Lower leg skin (tissue), 3 donors: ENCODE measurements around the gene ADARB2.

Source experiments
- POLR2A ChIP-seq, 2 donors: fragments of 450-650 bp; IDR thresholded peaks; one replicate each; pipeline ENCODE4 v1.6.1; 2016 to 2017; ENCODE audit warnings: antibody characterized with exemption in 2 of 2, mild to moderate bottlenecking in 1 of 2, moderate library complexity in 1 of 2
- TF ChIP-seq, protein P1 (sequence below), 3 donors: fragments of 450-650 bp; IDR thresholded peaks; one replicate each; pipeline ENCODE4 v1.5.1; 2016; ENCODE audit warnings: antibody characterized with exemption in 3 of 3, mild to moderate bottlenecking in 3 of 3, moderate library complexity in 2 of 3

DNA sequence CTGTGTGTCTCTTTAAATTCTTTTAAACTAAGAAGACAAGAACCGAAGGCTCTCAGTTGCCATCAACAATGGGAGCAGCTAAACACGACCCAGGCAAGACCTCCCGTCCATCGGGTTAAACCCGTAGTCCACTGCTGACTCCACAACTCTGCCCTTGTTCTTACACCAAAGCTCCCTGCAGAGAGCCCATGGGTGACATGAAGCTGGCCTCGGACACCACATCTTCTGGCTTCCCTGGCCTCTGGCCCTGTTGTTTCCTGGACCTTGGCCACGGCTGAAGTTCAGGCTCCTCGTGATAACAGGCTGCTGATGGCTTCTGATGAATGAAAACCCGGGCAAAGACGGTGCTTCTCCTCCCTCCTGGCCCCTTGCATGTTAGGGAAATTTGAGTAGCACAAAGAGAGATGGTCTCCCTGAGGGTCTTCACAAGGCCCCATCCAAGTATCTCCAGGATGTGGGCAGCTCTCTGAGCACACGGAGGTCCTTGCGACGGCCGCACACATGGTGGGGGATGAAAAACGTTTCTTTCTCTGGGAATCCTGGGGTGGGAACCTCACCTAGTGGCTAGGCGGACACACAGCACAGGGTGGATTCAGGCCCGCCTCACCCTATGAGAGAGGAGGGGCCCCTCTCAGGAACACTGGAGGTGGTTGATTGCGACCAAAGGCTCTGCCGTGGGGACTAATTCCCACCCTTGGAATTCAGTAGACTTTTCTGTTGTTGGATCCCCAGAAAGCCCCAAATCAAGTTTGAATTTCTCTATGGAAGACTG, 271.1 kb downstream of the ADARB2 start:
- TF ChIP-seq, protein P1, sequence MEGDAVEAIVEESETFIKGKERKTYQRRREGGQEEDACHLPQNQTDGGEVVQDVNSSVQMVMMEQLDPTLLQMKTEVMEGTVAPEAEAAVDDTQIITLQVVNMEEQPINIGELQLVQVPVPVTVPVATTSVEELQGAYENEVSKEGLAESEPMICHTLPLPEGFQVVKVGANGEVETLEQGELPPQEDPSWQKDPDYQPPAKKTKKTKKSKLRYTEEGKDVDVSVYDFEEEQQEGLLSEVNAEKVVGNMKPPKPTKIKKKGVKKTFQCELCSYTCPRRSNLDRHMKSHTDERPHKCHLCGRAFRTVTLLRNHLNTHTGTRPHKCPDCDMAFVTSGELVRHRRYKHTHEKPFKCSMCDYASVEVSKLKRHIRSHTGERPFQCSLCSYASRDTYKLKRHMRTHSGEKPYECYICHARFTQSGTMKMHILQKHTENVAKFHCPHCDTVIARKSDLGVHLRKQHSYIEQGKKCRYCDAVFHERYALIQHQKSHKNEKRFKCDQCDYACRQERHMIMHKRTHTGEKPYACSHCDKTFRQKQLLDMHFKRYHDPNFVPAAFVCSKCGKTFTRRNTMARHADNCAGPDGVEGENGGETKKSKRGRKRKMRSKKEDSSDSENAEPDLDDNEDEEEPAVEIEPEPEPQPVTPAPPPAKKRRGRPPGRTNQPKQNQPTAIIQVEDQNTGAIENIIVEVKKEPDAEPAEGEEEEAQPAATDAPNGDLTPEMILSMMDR (IDR thresholded peaks at IDR 0.05), result no peak
- TF ChIP-seq POLR2A (IDR thresholded peaks at IDR 0.05), result no peak
